EH (cell line): ENCODE results near the gene VWA8.
"Not testable (repeated sequence)": the region's sequence is repeated elsewhere in the genome, so short reads cannot be mapped to it uniquely, and the experiment has no call there.

Experiments used
- DNase-seq: peaks from one replicate; pipeline ENCODE4 v3.0.0-alpha.2; 2015; ENCODE audit warnings: low read depth

The VWA8 gene

DNA sequence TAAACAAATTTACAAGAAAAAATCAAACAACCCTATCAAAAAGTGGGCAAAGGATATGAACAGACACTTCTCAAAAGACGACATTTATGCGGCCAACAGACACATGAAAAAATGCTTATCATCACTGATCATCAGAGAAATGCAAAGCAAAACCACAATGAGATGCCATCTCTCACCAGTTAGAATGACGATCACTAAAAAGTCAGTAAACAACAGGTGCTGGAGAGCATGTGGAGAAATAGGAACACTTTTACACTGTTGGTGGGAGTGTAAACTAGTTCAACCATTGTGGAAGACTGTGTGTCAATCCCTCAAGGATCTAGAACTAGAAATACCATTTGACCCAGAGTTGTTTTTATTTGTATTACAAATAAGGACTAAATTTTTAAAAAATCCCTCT is 215.4 kb downstream of the VWA8 start:
- DNase-seq, result not testable (repeated sequence)

DNA sequence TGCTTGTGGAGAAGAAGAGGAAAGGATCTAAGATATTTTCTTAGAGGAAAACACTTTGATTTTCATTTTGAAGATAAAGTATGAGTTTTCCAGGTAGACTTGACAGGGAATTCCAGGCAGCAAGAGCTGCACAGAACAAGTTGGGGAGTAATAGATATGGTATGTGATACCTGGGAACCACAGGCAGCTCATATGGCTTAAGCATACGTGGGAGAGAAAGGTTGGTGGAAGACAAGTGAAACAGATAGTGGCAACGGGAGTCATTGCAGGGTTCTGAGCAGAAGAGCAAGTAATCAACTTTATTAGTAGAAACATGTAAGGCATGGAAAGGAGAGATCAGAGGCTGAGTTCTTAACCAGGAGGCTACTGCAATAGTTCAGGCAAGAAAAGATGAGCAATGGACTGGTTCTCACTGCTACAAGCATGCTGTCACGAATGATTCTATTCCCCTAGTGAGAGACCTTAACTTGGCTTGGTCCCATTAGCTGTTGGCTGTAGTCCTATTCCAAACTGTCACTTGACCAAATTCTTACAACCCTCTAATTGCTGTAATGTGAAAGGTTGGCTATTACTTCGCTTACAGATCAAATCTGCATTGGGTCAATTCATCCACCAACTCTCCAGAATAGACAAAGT is 217.9 kb downstream of the VWA8 start:
- DNase-seq, result no peak

DNA sequence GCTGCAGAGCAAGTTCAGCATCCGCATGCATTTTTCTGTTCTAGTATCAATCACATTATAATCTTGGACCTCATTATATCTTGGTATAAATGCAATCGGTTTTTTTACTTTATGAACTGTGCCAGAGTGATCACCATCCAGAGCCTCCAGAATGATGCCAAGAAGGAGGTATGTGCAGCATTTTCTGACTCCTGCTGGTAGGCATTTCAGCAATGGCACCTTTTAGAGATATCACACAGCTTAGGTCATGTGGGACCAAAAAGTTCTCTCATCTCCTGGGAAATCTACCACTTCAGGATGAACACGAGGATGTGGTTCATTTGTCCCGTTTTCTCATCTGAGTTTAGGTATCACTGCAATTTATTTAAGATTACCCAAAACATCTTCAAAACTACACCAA is 220.4 kb downstream of the VWA8 start:
- peak; percentile 30 for DNase-seq

DNA sequence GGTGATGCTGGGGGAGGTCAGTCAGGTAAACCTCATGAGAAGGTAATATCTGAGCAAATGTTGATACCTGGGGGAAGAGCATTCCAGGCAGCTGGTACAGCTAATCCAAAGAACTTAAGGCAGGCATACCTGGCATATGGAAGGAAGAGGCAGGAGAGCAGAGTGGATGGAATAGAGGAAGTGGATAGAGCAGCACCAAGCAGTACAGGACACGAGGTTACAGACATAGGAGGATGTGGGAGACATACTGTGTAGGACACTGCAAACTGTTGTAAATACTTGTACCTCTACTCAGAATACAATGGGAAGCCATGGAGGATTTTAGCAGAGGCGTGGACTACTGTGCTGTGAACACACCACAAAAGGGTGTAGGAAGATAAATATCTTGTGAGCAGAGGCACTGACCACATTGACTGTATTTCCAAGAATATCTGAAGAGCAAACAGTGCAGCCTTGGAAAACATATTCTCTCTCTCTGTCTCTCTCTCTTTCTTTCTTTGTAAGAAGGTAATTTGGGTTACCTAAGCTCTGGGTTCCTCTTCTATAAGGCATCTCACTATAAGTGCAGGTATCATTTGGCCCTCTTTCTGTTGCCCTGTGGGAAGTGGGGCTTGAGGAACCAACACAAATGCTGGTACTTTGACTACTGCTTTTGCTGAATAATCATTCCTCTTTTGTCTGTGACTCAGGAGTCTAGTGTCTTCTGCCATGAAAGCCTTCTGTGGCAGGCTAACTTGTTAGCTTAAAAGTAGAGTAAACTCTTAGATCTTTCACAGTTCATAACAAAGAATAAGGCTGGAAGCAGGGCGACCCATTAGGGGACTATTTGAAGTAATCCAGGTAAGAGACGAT is 238.0 kb downstream of the VWA8 start:
- DNase-seq, result no peak

DNA sequence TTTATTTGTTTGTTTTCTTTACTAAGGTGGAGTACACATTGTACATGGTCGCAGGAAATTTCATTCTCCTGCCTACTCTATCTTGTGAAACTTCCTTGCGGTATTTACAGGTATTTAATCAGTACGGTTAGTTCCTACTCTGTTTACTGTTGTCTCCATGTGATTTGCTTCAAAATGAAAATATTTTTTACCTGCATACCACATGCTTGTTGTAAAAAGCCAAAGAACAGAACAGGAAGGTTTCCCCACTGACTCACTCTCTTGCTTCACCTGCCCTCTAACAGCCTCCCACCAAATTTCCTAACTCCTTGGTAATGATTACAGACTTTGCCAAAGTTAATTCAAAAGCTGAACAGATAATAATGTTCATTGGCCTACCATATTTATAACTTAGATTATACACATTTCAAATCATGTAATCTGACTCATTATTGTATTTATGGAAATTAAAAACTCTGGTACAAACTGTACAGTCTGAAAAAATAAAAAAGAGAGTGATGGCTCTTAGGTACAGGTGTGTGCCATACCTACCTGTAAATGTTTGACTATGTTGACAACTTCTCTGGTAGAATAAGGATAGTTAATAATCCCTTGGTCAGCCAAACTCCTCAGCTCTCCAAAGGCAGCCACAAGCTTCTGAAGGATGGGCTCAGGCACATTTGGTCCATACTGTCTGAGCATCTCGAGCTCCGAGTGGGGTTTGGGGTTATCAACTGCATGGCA is 239.9 kb downstream of the VWA8 start:
- DNase-seq, result no peak

DNA sequence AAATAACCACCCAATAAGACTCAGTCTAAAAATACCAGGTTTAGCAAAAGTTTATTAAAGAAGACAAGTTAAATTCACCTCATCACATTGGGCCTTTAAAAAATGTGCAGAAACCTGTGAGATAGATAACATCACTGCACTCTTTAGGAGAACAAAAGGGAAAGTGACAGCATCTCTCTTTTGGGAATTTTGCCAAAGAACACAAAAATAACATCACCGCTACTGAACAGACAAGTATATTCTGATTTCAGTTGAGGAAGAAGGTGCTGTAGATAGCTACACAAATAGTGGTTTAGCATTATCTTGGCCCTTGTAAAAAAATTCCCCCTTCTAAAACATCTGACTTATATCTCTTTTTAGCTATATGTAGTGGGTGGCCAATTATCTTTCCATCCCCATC is 244.7 kb downstream of the VWA8 start:
- DNase-seq, result no peak

DNA sequence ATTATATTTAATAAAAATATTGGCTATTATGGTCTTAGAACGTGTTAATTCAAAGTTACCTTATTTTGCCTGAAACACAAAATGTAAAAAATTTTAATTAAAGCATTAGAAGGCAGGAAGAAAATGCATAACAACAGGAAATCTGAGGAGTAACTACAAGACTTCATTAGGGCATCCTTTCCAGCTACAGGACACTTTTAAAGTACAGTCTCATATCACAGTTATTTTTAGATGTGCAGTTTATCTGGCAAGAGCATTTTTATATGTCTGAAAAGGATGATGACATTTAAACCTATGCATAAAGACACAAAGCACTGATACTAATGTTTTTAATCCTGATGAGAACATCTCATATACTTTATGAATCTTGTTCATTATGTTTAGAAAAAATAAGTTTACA is 247.5 kb downstream of the VWA8 start:
- DNase-seq, result peak; percentile 9

DNA sequence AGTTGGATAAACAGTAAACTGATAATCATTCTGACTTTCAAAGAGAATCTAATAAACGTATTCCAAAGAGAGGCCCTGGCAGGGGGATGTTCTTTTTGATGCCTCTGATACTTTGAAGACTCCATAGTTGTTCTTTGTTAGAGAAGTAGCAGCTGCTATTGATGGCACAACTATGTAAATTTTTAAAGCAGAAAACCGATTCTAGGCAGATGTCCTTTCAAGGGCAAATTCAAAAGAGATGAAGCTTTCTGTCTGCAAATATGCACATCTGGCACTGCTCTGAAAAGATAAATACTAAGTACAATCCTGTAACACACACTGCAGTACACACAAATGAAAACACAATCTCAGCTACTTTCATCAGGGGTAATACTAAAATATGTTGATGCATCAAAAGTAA is 250.1 kb downstream of the VWA8 start:
- DNase-seq, result no peak

DNA sequence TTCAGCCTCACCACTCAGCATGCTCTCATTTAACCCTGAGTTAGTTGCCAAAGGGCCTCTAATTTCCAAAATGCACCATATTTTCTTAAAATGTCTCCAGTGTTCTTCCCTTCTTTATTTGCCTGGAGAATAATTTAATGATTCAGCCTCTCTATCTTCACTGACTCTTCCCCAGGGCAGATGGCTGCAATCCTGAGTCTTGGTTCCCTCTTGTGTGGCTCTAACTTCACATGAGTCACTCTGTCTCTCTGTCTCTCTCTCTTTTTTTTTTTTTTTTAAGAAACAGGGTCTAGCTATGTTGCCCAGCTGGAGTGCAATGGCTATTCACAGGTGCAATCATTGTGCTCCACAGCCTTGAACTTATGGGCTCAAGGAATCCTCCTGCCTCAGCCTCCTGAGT is 251.4 kb downstream of the VWA8 start:
- DNase-seq, result peak; percentile 67

DNA sequence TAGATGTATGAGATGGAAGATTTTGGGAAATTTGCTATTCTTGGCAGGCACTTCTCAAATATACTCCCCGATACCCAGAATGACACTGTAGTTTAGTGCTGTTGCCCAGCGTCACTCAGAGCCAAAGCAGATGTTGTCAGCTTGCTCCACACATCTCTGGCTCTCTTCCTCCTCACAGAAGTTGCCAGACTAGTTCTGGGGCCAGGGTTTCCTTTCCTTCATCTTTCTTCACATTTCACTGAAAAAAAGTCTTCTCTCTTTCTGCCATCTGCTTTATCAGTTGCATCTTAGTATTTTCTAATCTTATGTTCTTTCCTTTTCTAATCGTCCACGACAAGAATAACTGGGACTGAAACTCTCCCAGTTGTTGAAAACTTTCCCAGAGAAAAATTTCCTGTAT is 252.2 kb downstream of the VWA8 start:
- DNase-seq, result no peak

DNA sequence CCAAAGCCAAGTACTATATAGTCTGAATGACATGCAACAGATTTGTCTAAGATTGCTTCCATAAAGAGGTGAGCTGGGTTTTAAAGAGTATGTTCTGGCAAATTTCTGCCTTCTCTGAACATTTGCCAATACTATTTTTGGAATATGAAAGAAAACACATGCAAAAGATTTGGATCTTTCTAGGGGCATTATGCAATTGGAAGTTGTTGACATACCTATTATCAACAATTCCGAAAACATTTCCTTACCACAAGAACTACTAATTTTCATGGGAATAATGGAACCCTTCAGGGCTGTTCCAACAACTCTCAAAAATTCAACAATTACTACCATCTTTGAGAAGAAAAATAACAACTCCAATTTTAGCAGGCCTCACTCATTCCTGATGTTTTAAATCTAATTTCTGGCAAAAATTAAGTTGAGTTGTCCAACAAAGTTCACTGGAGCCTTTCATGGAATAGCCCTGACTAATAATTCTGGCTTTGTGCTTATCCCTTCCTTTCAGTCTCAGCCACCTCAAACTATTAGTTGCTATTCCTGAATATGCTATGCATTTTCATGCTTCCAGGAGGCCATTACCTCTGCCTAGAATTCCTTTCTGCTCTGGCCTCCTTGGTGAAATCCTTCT is 253.6 kb downstream of the VWA8 start:
- peak; percentile 38 for DNase-seq

DNA sequence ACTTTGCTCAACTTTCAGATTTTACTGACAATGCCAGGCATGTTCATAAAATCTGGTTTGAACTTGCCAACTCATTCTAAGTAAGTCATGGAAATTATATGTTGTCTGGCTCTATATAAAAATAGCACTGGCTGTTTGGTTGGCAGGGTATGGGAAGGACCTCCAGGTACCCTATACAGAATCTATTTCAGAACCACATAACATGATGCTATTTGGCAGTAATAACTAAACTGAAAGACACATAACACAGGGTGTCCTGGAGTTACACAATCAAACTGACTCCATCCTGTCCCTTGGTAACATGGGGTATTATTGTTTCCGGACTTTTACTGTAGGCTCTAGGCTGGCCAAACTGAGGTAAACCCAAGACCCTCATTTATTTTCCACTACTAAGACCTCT is 254.8 kb downstream of the VWA8 start:
- DNase-seq, result peak; percentile 9

DNA sequence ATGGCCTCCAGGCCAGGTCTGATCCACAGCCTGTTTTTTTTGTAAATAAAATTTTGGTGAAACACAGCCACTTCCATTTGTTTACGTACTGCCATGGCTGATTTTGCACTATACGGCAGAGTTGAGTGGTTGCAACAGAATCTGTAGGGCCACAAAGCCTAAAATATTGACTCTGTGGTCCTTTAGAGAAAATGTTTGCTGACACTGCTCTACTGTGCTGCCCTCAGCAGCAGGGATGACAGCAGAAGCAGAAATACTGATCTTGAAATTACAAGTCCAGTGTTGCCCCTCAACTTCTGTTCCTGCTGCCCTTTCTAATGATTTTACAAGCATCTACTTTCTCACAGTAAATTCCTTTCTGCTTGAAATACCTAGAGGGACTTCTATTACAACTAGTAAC is 258.4 kb downstream of the VWA8 start:
- DNase-seq, result no peak

DNA sequence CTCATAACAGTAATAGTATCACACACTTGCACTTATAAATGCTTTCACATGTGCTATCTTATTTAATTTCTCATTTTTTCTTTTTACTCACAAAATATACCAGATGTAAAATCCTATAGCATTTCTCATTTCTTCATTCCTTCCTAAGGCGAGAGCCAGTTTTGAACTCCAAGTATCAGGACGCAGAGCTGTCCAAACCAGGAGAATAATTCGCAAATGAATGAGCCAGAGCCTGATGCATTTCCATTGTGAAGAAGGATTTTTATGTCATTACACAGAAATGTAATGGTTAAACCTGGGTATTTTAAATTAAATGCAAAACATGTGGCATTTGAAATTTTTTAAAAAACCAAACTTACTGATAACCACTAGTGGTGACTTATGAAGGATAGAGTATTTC is 259.2 kb downstream of the VWA8 start:
- no peak for DNase-seq

DNA sequence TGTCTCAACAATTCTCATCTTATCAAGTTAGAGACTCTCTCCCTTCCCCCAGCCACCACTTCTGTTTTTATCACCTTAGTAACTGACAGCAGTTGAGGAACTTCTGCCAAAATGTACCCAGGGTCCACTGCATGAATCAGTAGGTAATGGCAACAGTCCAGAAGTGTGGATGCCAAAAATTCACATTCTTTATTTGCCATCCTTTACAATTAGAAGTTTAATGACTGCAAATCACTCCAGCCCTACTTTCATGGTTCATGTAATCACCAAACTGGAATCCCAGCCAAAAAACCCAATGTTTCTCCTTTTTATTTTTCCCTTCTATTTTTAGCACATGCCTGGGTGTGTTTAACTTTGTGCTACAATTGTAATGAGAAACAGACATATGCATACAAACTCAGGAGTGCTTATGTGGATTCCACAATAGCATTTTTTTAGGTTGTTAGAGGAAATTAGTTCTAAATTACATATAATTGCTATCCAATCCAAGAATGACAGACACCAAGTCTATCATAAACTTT is 260.1 kb downstream of the VWA8 start:
- DNase-seq, result peak; percentile 92

DNA sequence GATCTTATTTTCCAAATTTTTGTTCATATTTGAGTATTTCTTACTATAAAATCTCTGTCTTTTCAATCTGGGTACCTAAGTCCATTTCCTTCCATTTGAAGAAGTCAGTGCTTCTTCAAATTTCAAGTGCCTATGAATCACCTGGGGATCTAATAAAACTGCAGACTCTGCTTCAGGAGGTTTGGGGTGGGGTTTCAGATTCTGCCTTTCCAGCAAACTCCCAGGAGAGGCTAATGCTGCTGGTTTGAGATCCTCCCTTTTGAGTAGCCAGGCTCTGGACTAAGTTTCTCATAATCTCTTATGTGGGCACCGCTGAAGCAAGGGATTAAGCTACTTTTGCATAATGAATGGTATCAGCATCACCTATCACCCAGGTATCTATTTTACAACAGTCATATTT is 261.1 kb downstream of the VWA8 start:
- DNase-seq, result no peak

DNA sequence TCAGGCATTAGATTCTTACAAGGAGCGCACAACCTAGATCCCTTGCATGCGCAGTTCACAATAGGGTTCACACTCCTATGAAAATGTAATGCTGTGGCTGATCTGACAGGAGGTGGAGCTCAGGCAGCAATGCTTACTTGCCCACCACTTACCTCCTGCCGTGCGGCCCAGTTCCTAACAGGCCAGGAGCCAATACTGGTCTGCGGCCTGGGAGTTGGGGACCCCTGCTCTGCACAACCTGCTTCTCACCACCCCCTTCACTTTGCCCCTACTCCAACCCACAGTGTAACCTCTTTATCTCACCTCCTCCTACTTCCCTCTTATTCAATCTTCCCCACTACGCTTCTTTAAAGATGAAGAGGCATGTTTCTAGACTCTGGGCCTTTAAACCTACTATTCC is 263.3 kb downstream of the VWA8 start:
- DNase-seq, result no peak

DNA sequence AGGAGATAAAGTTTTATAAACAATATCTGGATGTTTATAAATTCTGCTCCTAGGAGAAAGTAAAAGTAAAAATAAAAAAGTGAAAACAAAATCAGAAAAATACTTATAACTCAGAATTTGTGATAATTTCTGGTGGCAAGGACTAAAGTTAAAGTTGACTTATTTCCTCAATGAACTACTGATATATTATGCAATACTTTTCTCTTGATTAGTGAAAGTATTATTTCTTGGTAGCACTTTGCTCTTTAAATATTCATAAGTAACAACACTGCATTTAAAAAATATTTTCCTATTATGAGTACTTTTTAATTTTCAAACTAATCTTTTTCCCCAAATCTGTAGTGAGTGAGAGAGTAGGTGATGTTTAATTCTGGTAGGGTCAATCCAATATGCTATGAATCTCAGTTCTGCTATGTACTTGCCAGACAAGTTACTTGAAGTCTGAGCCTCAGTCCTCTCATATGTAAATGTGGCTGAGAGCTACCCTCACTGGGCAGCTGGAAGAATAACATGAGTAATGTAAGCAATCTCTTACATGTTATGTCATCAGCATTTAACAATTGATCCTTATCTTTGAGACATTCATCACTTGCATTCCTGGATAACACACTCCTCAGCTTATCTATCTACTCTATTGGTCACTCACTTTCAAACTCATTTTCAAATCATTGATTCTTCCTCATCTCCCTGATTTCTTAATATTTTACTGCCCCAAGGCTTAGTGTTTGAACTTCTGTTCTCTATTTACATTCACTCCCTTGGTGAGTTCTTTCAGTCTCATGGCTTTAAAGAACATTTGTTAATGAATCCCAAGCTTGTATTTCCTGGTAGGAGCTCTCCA is 264.5 kb downstream of the VWA8 start:
- DNase-seq, result peak; percentile 93

DNA sequence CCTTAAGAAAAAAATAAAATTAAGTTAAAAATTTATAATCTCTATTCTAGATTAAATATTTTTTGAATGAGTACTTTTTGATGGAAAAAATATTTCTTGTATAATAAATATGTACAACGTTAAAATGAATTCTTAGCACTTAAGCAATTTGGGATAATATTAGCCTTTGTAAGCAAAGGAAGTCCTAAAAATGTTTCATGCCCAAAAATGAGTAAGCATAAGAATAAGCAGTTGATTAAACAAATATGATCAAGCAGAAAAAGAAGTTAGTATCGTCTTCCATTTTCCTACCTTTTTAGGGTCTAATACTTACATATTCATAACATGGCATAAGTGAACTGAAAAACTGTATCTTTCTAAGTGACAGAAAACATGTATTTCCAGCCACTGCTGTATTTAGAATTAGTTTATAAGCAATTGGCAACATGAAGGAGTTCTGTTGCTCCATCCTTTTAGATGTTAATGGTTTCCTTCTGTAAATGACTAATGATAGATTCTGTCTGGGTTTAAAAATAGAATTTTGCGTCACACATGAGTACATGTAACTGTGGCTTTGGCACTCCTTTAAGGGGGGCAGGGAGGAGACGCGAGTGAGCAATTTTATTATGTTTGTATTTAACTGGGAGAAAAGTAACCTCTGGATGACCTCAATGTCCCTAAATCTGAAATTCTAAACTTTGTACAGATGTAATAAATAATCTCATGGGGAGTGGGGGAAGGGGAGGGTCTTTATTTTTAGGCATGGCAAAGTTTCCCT is 266.2 kb downstream of the VWA8 start:
- DNase-seq, result peak; percentile 97

DNA sequence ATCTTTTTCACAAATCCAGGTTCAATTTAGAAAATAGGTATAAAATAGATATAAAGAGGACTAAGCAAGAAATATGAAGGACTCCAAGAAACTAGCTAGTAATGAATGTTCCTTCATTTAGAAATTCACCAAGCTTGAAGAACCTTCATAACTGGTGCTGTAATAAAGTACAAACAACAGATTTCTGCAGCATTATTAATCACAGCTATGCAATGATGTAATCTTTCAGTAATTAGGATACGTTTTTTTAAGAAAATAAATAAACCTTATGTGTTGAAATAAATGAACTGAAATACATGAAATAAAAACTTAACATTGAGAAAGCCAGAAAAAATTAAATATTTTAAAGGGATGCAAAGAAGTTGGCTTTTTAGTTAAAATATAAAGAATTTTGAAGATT is 267.5 kb downstream of the VWA8 start:
- DNase-seq, result peak; percentile 45

DNA sequence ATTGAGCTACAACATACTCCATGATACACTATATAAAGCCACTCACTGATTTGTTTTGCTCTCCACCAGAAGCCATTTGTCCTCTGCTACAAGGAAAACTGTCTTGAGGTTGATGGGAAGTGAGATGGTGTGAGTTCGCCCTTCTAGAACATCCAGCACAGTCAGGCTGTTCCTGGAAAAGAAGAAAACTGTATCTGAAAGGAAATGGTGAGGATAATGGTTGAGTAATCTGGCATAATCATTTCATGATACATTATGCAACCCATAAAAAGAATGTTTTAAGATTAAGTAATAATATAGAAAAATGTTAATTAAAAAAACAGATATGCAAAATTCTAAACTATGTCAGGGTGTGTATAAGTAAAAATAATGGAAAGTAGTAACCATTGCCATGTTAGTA is 269.6 kb downstream of the VWA8 start:
- DNase-seq, result peak; percentile 40
